Measurements from ENCODE around the gene FBXO27.
"Not testable (repeated sequence)": the region's sequence is repeated elsewhere in the genome, so short reads cannot be mapped to it uniquely, and the experiment has no call there.

The FBXO27 gene, protein sequence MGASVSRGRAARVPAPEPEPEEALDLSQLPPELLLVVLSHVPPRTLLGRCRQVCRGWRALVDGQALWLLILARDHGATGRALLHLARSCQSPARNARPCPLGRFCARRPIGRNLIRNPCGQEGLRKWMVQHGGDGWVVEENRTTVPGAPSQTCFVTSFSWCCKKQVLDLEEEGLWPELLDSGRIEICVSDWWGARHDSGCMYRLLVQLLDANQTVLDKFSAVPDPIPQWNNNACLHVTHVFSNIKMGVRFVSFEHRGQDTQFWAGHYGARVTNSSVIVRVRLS

DNA sequence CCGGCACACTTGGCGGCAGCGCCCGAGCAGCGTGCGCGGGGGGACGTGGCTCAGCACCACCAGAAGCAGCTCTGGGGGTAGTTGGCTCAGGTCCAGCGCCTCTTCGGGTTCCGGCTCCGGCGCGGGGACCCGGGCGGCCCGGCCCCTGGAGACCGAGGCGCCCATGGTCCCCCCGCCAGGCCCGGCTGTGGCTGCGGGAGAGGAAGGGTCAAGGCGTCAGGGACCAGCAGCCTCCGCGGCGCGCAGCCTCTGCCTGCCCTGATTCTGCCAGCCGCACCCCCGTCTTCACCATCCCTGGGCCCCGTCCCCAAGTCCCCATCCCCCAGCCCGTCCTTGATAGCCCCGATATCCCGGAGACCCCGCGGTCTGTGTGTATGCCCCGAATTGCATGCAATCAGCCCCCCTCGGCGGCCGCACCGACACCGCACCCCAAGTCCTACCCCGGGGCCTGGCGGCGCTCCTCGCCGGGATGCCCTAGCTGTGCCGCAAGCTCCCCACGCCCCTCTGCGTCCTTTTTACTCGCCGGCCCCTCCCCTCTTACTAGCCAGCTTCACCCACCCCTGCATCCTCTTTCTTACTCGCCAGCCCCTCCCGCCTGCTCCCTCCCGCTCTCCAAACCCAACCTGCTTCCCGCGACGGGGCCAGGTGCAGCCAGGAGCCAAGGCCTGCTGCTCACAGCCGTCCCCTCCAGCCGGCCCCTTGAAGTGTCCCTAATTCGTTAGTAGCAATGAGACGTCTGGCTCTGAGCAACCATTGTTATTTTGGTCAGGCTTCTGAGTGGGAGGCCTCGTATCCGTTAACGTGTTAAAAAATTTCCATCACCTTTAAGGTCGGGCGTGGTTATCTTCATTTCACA lies at the start of gene FBXO27:
Gene FBXO27 (minus strand): TSS at position 487 of the 856 bp plus-strand sequence. CDS start 322 bp downstream, at position 165.
- DNase-seq = peak; percentile 44

GRCh38 chr19:39080431-39080830 lies 48.1 kb upstream of the FBXO27 start:
- DNase-seq = no peak

GRCh38 chr19:39078436-39079200 lies 46.3 kb upstream of the FBXO27 start:
- DNase-seq = no peak

- DNase-seq = no peak
Measured at GRCh38 chr19:39077323-39077722, 45.0 kb upstream of the FBXO27 start.

GRCh38 chr19:39074942-39075341 lies 42.6 kb upstream of the FBXO27 start:
- DNase-seq = no peak

DNA sequence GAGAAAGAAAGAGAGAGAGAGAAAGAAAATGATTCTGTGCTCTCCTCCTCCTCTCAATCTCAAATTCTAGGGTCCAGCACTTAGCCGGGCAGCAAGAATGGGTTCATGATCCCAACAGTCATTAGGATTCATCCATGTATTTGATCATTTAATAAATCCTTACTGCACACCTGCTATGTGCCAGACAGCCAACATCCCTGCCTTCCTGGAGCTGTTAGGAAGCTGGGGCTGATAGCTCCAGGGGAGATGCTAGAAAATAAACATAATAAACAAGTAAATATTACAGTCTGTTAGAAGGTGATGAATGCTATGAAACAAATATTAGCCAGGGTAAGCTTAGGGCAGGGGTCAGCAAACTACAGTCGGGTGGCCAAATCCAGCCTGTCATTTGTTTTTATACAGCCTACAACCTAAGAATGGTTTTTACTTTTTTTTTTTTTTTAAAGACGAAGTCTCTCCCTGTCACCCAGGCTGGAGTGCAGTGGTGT lies 41.9 kb upstream of the FBXO27 start:
- no peak for DNase-seq

- DNase-seq = no peak
Measured at GRCh38 chr19:39070888-39071287, 38.5 kb upstream of the FBXO27 start.

GRCh38 chr19:39068259-39068658 lies 35.9 kb upstream of the FBXO27 start:
- not testable (repeated sequence) for DNase-seq

DNA sequence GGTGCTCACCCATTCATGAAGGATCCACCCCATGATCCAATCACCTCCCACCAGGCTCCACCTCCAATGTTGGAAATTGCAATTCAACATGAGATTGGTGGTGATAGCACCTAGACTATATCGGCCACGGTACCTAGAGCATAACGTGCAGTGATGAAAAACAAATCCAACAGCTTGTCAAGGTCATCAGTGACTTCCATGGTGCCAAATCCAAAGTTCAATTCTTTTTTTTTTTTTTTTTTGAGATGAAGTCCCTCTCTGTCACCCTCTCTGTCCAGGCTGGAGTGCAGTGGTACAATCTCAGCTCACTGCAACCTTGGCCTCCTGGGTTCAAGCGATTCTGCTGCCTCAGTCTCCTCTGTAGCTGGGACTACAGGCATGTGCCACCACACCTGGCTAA lies 34.8 kb upstream of the FBXO27 start:
- no peak for DNase-seq

DNA sequence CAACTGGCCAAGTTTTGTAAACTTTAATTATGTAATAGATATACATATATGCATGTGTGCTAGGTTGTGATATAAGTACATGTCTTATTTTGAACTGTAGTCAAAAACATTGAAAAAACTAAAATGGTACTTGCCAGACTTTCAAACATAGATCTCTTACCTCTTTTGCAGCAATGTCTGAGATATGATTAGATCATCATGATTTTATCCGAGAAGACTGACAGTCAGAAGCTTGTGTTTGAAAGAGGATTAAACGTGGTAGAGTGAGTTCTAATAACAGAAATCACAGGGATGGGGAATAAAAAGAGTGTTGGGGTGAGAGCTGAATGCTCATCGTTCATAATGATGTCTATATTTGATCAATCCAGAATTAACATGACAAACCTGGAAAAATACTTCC lies 33.6 kb upstream of the FBXO27 start:
- no peak for DNase-seq

DNA sequence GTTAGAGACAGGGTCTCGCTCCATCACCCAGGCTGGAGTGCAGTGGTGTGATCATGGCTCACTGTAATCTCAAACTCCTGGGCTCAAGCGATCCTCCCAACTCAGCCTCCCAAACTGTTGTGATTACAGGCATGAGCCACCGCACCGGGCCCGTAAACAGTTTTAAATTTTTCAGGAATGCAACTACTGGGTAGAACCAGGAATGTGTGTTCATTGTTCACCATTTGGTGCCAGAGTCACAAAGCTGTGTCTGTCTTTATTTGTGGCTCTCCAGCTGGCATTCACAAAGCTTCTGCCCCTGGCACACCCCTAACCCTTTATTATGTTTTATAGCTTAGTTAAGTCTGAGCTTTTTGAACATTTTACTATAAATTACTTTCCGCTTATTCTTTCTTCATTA lies 32.1 kb upstream of the FBXO27 start:
- DNase-seq = no peak

GRCh38 chr19:39060171-39060570 lies 27.8 kb upstream of the FBXO27 start:
- no peak for DNase-seq

DNA sequence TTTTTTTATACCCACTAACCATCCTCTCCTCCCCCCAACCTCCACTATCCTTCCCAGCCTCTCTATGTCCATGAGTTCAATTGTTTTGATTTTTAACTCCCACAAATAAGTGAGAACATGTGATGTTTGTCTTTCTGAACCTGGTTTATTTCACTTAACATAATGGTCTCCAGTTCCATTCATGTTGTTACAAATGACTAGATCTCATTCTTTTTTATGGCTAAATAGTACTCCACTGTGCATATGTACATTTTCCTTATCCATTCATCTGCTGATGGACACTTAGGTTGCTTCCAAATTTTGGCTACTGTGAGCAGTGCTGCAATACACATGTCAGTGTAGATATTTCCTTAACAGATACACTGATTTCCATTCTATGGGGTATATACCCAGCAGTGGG lies 27.0 kb upstream of the FBXO27 start:
- DNase-seq = no peak

DNA sequence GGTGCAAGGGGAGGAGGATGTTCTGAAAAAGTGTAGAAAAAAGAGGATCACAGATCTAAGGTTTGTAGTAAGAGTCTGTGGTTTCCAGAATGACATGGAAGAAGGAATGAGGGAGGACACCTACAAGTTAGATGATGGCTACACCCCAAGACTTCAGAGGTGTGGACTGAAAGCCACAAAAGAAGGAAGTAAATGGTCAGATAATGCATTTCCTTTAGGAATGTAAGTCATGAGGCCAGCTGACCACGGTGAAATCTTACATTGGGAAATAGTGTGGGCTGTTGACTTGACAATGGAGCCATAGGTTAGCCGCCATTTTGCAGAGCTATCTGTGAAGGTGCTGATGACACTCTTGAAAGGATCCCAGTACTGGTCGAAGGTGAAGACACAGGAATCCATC lies 25.3 kb upstream of the FBXO27 start:
- no peak for DNase-seq

DNA sequence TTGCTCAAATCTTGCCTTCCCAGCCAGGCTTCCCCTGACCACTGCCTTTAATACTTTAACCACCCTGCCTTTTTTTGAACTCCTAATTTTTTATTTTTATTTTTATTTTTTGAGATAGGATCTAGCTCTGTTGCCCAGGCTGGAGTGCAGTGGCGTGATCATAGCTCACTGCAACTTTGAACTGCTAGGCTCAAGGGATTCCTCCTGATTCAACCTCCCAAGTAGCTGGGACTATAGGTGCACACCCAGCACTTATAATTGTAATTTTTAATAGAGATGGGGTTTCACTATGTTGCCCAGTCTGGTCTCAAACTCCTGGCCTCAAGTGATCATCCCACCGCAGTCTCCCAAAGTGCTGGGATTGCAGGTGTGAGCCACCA lies 21.7 kb upstream of the FBXO27 start:
- DNase-seq = no peak

GRCh38 chr19:39053276-39054090 lies 21.1 kb upstream of the FBXO27 start:
- no peak for DNase-seq

DNA sequence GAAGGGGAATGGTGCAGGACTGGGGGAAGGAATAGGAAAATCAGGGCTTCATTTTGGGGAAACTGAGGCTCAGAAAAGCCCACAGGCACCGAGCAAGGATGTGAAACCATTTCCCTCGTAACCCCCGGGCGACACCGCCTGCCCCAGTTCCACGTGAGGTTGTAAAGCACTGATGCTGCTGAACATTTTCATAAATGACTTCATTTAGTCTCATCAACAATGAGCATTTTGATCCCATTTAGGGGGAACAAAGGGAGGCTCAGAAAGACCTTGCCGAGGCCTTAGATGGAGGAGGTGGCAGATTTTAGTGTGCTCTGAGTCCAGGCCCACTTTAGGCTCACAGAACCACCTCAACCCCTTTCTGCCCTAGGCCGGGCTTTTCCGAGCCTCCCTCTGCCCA lies 20.5 kb upstream of the FBXO27 start:
- DNase-seq = no peak

DNA sequence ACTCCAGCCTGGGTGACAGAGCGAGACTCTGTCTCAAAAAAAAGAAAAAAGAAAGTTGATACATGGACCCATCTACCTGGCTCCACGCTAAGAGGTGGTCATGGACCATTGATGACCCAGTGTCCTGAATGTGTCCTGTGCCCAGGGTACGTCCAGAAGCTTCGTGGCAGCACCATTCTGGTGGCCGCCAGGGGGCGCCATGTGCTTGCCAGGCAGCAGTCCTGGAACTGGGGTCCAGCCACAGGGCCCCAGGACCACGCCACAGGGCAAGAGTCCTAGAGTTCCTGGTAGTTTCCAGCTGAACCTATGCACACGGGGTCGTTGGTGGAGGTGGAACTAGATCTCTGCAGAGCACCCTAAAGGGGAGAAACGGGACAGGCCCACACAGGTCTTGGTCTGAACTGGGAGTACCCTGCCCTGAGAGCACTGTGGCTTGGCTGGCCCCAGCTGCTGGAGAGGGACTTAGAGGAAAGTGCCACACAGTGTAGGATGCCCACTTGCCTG lies 19.9 kb upstream of the FBXO27 start:
- no peak for DNase-seq

GRCh38 chr19:39047073-39047472 lies 14.7 kb upstream of the FBXO27 start:
- no peak for DNase-seq

DNA sequence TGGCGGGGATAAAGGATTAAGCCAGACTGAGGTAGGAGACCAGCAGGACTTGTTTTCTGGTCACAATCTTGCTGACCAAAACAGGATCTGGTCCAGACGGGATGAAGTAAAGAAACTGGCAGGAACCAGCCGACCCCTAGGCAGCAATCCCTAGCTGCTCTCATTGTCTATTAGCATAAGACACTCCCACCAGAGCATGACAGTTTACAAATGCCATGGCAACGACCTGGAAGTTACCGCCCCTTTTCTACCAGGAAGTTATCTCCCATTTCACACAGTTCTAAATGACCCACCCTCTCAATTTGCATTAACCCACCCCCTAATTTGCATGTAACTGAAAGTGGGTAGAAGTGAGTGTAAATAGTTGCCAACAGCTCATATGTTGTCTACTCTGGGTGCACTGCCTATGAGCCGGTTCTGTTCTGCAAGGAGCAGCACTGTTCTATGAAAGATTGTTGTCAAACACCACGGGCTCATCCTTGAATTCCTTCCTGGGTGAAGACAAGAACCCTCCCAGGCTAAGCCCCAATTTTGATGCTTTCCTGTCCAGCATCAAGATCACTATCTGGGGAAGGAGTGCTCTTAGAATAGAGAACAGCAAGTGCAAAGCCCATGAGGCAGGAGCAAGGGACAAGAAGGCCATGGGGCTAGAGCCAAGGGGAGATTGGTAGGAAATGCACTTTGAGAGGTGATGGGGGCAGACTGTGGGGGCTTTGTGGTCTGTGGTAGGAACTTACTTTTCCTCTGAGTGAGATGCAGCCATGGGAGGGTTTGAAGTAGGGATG lies 13.9 kb upstream of the FBXO27 start:
- no peak for DNase-seq

GRCh38 chr19:39045506-39045905 lies 13.2 kb upstream of the FBXO27 start:
- no peak for DNase-seq

DNA sequence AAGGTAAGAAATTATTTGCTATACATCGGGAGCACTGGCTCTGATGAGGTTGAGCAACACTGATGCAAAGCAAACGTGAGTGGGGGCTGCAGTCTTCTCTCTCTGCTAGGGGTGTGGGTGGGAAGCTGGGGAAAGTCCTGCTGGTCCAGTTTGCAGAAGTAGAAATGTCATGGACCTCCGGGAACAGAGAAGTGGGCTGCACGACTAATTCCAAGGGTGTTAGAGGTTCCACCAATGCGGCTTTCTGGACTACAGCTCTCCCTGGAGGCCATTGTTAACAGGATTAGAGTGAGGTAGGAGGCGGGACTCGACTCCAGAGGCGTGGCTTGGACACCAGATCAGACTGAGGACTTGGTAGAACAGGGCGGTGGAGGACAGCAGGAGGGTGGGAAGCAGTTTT lies 5.7 kb upstream of the FBXO27 start:
- DNase-seq = no peak
